CD4-positive, alpha-beta T cell (primary cell): Measurements from ENCODE around the gene XDH. TPM values are rescaled to one million over a fixed set of nuclear protein-coding genes. Genes with fewer than 3 reads are reported as not detected.

Source experiments
- ATAC-seq: fragments of 200-7000 bp; cut with Tn5 transposase; one replicate; pipeline ENCODE4 v1.10.0; 2022; ENCODE audit warnings: mild to moderate bottlenecking; ENCODE audit not compliant: poor library complexity
- CTCF ChIA-PET: fragments of 350-600 bp; sonication (Branson Sonifier 250); formaldehyde crosslinking; loops from one replicate; lab custom pipeline; 2021; ENCODE audit warnings: antibody characterized with exemption, inconsistent platforms; lab: Charles Lee
- POLR2A ChIA-PET: fragments of 350-600 bp; sonication (Branson Sonifier 250); formaldehyde crosslinking; loops from one replicate; lab custom pipeline; 2021; ENCODE audit warnings: antibody characterized with exemption, inconsistent platforms; lab: Charles Lee
- DNase-seq, 14 experiments: peaks; one replicate each; pipeline ENCODE4 v3.0.0-alpha.2; 2013 to 2020; ENCODE audit warnings: mixed read lengths in 2 of 14
- H3K27ac ChIP-seq, 2 donors: one replicate each; pipeline versions ENCODE4 v1.5.1 to v1.7.0; 2013; ENCODE audit warnings: low read length in 2 of 2, low read depth in 1 of 2, mild to moderate bottlenecking in 1 of 2
- H3K27me3 ChIP-seq, 2 experiments: 1 replicate in 1 of 2; 2 replicates in 1 of 2; pipeline versions ENCODE4 v1.6.1 to v1.7.0; 2013; ENCODE audit warnings: low read length in 2 of 2, control low read depth in 1 of 2, mild to moderate bottlenecking in 1 of 2, moderate library complexity in 1 of 2; ENCODE audit not compliant: insufficient read depth in 2 of 2, control insufficient read depth in 1 of 2
- H3K36me3 ChIP-seq: one replicate; pipeline ENCODE4 v1.6.1; 2013; ENCODE audit warnings: low read length, control low read depth; ENCODE audit not compliant: insufficient read depth
- H3K4me1 ChIP-seq: one replicate; pipeline ENCODE4 v1.6.1; 2013; ENCODE audit warnings: low read length, control low read depth; ENCODE audit not compliant: insufficient read depth
- H3K4me3 ChIP-seq: one replicate; pipeline ENCODE4 v1.5.1; 2013; ENCODE audit warnings: mild to moderate bottlenecking, low read length, moderate library complexity
- H3K9me3 ChIP-seq, 2 experiments: 1 replicate in 1 of 2; 2 replicates in 1 of 2; pipeline versions ENCODE4 v1.6.1 to v1.7.0; 2013; ENCODE audit warnings: low read length in 2 of 2, mild to moderate bottlenecking in 2 of 2, control low read depth in 1 of 2, moderate library complexity in 1 of 2; ENCODE audit not compliant: control insufficient read depth in 1 of 2, insufficient read depth in 1 of 2
- H3K27ac Mint-ChIP-seq: one replicate; pipeline ENCODE4 v1.8.0; 2020; ENCODE audit warnings: mixed read lengths
- H3K27me3 Mint-ChIP-seq: one replicate; pipeline ENCODE4 v1.8.0; 2021; ENCODE audit warnings: mixed read lengths
- H3K36me3 Mint-ChIP-seq: one replicate; pipeline ENCODE4 v1.8.0; 2021; ENCODE audit warnings: low read depth, mixed read lengths
- H3K4me1 Mint-ChIP-seq: one replicate; pipeline ENCODE4 v1.8.0; 2021; ENCODE audit warnings: low read depth, mixed read lengths
- H3K4me3 Mint-ChIP-seq: one replicate; pipeline ENCODE4 v1.8.0; 2020; ENCODE audit warnings: mild to moderate bottlenecking, mixed read lengths
- H3K9me3 Mint-ChIP-seq: one replicate; pipeline ENCODE4 v1.8.0; 2020; ENCODE audit warnings: mixed read lengths
- intact Hi-C, 2 experiments: fragments of 100-400 bp; cut with DNase I in 1 of 2; cut with micrococcal nuclease in 1 of 2; formaldehyde crosslinking; loops; one replicate each; pipeline versions ENCODE4 v1.15.1 to v1.9.0; 2023 to 2025; cut with DNase I, micrococcal nuclease
- total RNA-seq, 174 experiments: library from RNA in 2 of 174; stranded (reverse) in 2 of 174; gene quantifications; one replicate each; pipeline ENCODE4 v1.2.3 and lab custom pipeline; 2021 to 2026
- TF ChIP-seq, protein P1 (sequence below): fragments of 200-600 bp; IDR thresholded peaks from one replicate; pipeline ENCODE4 v1.8.0; 2022; ENCODE audit warnings: antibody characterized with exemption, mild to moderate bottlenecking

The XDH gene
- total RNA-seq, 2 experiments from 2014 or later = 0.05 TPM; not detected in 1

DNA sequence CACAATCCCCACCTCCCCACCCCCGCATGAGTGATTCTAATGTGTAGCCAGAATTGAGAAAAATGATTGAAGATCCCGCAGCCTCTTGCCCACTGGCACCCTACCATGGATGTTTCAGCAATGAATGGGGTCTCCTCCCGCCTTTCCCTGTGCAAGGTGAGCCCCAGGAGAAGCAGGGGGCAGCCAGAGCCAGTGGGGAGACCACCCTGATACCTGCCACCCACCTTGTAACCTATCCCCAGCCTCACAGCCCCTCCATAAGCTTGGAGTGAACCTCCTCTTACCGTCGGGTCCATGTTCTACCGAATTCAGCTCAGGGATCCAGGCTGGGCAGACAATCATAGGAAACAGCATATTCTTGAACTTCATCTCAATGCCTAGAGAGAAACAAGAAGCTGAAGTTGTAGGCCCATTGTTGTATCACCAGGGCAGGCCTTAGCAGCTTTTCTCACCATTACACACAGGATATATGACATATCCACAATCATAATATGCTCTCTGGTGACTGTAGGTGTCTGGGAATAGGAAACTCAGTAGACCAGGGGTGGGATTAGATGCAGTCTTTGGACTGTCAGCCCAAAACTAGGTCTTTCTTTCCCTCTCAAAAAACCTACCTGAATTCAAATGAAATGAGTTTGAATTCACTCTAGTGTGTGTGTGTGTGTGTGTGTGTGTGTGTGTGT, 30.9 kb downstream of the XDH start:
- no peak overlapping the region for H3K4me3 Mint-ChIP-seq
- ChIA-PET CTCF (no interaction called here), POLR2A (no interaction called here)
- no peak for DNase-seq
- no peaks in the 10 kb centered on the region for H3K36me3 Mint-ChIP-seq
- no peaks in the 10 kb centered on the region for H3K27me3 ChIP-seq
- no peak overlapping the region for H3K4me3 ChIP-seq
- H3K9me3 ChIP-seq = no peaks in the 10 kb centered on the region
- H3K27ac ChIP-seq = no peak overlapping the region
- H3K4me1 Mint-ChIP-seq = no peaks in the 10 kb centered on the region
- no peaks in the 10 kb centered on the region for H3K4me1 ChIP-seq
- H3K36me3 ChIP-seq = no peaks in the 10 kb centered on the region
- ATAC-seq = no peak
- TF ChIP-seq, protein P1, sequence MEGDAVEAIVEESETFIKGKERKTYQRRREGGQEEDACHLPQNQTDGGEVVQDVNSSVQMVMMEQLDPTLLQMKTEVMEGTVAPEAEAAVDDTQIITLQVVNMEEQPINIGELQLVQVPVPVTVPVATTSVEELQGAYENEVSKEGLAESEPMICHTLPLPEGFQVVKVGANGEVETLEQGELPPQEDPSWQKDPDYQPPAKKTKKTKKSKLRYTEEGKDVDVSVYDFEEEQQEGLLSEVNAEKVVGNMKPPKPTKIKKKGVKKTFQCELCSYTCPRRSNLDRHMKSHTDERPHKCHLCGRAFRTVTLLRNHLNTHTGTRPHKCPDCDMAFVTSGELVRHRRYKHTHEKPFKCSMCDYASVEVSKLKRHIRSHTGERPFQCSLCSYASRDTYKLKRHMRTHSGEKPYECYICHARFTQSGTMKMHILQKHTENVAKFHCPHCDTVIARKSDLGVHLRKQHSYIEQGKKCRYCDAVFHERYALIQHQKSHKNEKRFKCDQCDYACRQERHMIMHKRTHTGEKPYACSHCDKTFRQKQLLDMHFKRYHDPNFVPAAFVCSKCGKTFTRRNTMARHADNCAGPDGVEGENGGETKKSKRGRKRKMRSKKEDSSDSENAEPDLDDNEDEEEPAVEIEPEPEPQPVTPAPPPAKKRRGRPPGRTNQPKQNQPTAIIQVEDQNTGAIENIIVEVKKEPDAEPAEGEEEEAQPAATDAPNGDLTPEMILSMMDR = no peak
- H3K27ac Mint-ChIP-seq = no peak overlapping the region
- H3K27me3 Mint-ChIP-seq = peaks cover 5% of the 10 kb centered on the region
- H3K9me3 Mint-ChIP-seq = no peaks in the 10 kb centered on the region
- intact Hi-C loops = no loop called here

DNA sequence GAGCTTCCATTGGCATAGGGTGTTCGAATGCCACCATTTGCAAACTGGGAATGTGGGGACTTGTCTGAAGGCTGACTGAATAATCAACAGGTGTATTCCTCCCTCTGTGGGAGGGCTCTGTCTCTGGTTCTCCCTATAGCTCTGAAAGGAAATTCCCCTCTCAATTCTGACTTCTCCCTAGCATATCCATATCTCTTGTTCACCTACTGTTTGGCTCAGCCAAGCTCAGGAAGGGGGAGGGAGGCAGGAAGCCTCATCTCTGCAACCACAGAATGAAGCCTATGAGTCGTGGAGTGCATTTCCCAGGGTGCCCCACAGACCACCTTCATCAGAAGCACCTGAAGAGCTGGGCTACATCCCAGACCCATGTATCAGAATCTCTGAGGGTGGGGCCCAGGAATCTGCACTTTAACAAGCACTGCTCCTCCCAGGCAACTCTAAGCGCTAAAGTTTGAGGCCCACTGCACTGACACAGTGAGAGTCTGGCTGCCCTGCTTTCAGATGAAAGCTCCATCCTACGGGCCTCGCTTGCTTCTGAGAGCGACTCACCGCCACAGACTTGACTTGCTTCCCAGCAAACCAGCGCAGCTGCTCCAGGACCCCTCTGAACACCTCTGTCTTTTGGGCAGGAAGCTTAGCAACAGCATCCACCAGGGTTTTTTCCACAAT, 32.0 kb downstream of the XDH start:
- Histone ChIP-seq H3K4me1 (no peaks in the 10 kb centered on the region), H3K27me3 (no peaks in the 10 kb centered on the region), H3K27ac (no peak overlapping the region), H3K36me3 (no peaks in the 10 kb centered on the region), H3K4me3 (no peak overlapping the region), H3K9me3 (no peaks in the 10 kb centered on the region)
- ChIA-PET CTCF (no interaction called here), POLR2A (no interaction called here)
- ATAC-seq (no peak), DNase-seq (no peak)
- Mint-ChIP-seq H3K9me3 (no peaks in the 10 kb centered on the region), H3K27ac (no peak overlapping the region), H3K36me3 (no peaks in the 10 kb centered on the region), H3K4me1 (no peaks in the 10 kb centered on the region), H3K27me3 (no peaks in the 10 kb centered on the region), H3K4me3 (no peak overlapping the region)
- intact Hi-C loops = no loop called here
- TF ChIP-seq, protein P1 = no peak

DNA sequence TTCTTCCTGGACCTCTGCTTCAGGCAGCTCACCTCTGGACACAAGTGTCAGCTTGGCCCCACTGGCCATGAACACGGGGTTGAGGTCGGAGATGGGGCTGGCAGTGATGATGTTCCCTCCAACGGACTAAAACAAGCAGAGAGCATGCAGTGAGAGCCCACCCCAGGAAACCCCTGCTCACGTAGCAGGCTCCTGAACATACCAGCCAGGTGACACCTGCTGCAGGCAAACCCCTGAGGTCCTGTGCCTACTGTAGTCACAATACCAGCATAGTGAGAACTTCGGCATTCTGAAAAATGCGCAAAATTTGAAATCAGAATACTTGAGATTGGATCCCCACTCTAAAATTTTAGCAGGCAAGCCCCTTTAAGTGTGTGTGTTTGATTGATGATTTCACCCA, 32.9 kb downstream of the XDH start:
- CTCF ChIA-PET = no interaction called here
- H3K4me3 Mint-ChIP-seq = no peak overlapping the region
- DNase-seq (no peak), ATAC-seq (no peak)
- Histone ChIP-seq H3K36me3 (no peaks in the 10 kb centered on the region), H3K9me3 (no peaks in the 10 kb centered on the region), H3K27me3 (no peaks in the 10 kb centered on the region), H3K27ac (no peak overlapping the region), H3K4me3 (no peak overlapping the region), H3K4me1 (no peaks in the 10 kb centered on the region)
- no peak overlapping the region for H3K27ac Mint-ChIP-seq
- H3K9me3 Mint-ChIP-seq = no peaks in the 10 kb centered on the region
- H3K4me1 Mint-ChIP-seq = no peaks in the 10 kb centered on the region
- no peaks in the 10 kb centered on the region for H3K27me3 Mint-ChIP-seq
- POLR2A ChIA-PET = no interaction called here
- intact Hi-C loops = no loop called here
- H3K36me3 Mint-ChIP-seq = no peaks in the 10 kb centered on the region
- TF ChIP-seq, protein P1 = no peak
